ENCODE data around the gene SLC11A1.
A peak's percentile ranks its signal among the peaks of the same experiment; 100 is the strongest.

SLC11A1 gene

GRCh38 chr2:218406209-218406948 is 24.3 kb downstream of the SLC11A1 start (continued):
- TF ChIP-seq ZSCAN4 (tag by site-specific recombination; IDR thresholded peaks at IDR 0.05), result no peak
- TF ChIP-seq PRDM4 (tag by site-specific recombination; IDR thresholded peaks at IDR 0.05), result peak; percentile 80
- no peak for TF ChIP-seq GFI1B (tag by site-specific recombination; IDR thresholded peaks at IDR 0.05)
- TF ChIP-seq KLF8 (tag by site-specific recombination; IDR thresholded peaks at IDR 0.05), result peak; percentile 61; the same call in 1 of the 2 replicates
- TF ChIP-seq, protein P1, sequence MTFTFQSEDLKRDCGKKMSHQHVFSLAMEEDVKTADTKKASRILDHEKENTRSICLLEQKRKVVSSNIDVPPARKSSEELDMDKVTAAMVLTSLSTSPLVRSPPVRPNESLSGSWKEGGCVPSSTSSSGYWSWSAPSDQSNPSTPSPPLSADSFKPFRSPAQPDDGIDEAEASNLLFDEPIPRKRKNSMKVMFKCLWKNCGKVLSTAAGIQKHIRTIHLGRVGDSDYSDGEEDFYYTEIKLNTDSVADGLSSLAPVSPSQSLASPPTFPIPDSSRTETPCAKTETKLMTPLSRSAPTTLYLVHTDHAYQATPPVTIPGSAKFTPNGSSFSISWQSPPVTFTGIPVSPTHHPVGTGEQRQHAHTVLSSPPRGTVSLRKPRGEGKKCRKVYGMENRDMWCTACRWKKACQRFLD (tag by site-specific recombination; IDR thresholded peaks at IDR 0.05), result no peak
- no peak for TF ChIP-seq BCL11A (tag by site-specific recombination; IDR thresholded peaks at IDR 0.05; ENCODE audit: low read depth)
- TF ChIP-seq ZNF416 (tag by site-specific recombination; IDR thresholded peaks at IDR 0.05), result no peak
- TF ChIP-seq, protein P2, sequence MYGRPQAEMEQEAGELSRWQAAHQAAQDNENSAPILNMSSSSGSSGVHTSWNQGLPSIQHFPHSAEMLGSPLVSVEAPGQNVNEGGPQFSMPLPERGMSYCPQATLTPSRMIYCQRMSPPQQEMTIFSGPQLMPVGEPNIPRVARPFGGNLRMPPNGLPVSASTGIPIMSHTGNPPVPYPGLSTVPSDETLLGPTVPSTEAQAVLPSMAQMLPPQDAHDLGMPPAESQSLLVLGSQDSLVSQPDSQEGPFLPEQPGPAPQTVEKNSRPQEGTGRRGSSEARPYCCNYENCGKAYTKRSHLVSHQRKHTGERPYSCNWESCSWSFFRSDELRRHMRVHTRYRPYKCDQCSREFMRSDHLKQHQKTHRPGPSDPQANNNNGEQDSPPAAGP (tag by site-specific recombination; IDR thresholded peaks at IDR 0.05), result 0 out of 2 replicates have a peak, but pooled peaks have one; percentile 22
- no peak for TF ChIP-seq ZNF266 (tag by site-specific recombination; IDR thresholded peaks at IDR 0.05; ENCODE audit: low read depth)
- 0 out of 2 replicates have a peak, but pooled peaks have one; percentile 27 for TF ChIP-seq WT1 (tag by site-specific recombination; IDR thresholded peaks at IDR 0.05)
- peak; percentile 86 for TF ChIP-seq KLF9 (tag by site-specific recombination; IDR thresholded peaks at IDR 0.05; ENCODE audit: low read depth)
- no peak for TF ChIP-seq SCRT1 (tag by site-specific recombination; IDR thresholded peaks at IDR 0.05; ENCODE audit: borderline replicate concordance)
- peak; percentile 32; the same call in 1 of the 2 replicates for TF ChIP-seq YY1 (tag by site-specific recombination; IDR thresholded peaks at IDR 0.05)
- 0 out of 2 replicates have a peak, but pooled peaks have one; percentile 29 for TF ChIP-seq ZNF2 (tag by site-specific recombination; IDR thresholded peaks at IDR 0.05)
- peak; percentile 83; the same call in 1 of the 2 replicates for TF ChIP-seq IKZF3 (tag by site-specific recombination; IDR thresholded peaks at IDR 0.05)
- TF ChIP-seq ZNF558 (tag by site-specific recombination; IDR thresholded peaks at IDR 0.05), result no peak
- no peak for TF ChIP-seq ZNF768 (tag by site-specific recombination; IDR thresholded peaks at IDR 0.05)
- TF ChIP-seq KLF16 (tag by site-specific recombination; IDR thresholded peaks at IDR 0.05), result no peak

DNA sequence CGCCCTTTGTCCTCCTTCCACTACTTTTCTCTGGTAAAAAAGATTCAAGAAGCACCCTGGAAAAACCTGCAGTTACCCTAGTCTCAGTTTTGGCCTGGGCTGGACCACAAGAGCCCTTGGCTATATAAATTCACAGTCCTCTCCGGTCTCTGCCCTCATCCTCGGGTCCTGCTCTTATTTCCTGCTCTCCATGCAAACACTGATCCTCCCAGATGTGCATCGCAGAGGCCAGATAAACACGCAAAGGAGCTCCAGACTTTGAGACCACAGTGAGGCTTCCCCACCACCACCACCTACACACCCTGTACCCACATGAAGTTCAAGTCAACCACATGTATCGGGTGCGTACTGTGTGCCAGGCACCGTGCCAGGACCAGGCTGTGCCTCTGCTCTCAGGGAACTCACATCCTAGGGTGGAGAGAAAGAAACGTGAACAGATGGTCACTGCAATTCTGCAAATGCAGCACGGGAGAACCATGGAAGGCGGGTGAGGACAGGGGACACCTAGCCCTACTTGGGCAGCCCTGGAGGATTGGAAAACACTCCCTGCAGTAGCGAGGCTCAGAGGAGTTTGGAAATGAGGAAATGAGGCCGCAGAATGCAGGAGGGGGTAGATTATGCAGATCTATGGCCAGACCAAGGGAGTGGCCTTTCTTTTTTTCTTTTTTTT is 25.0 kb downstream of the SLC11A1 start:
- Histone ChIP-seq H3K27ac (ENCODE audit: extremely low read depth, low read depth, low read length) (peak overlapping the region; percentile 58), H3K9me3 (ENCODE audit: control insufficient read depth, insufficient read depth, low read depth, low read length) (no peaks in the 10 kb centered on the region), H3K4me1 (ENCODE audit: control insufficient read depth, insufficient read depth, low read length) (peaks cover 7% of the 10 kb centered on the region; the same call in 1 of the 2 replicates), H3K4me3 (ENCODE audit: low read depth, low read length) (peak overlapping the region; percentile 38), H3K36me3 (ENCODE audit: control insufficient read depth in 2 of 2, insufficient read depth in 1 of 2, low read length in 2 of 2) (peaks cover 0 to 33% of the 10 kb centered on the region in 2 experiments; a peak in 1 of 3 replicates)
- ChIA-PET POLR2A (interaction anchor here (0.8 to 1.6 kb wide), 2 partner anchors 13 to 252 kb away, joined by 3 to 7 read pairs; partner anchors contain the start of genes BCS1L and ZNF142), CTCF (interaction anchor here (0.5 to 1.3 kb wide), 5 partner anchors 10 to 445 kb away, joined by 3 to 5 read pairs (median 4); no protein-coding TSS in a partner anchor)
- TF ChIP-seq ZNF791 (tag by site-specific recombination; IDR thresholded peaks at IDR 0.05), result no peak
- TF ChIP-seq ZNF133 (tag by site-specific recombination; IDR thresholded peaks at IDR 0.05), result no peak
- 0 out of 2 replicates have a peak, but pooled peaks have one; percentile 0 for TF ChIP-seq ZBTB48 (tag by site-specific recombination; IDR thresholded peaks at IDR 0.05)
- TF ChIP-seq REPIN1 (tag by site-specific recombination; IDR thresholded peaks at IDR 0.05; ENCODE audit: low read depth), result no peak
- TF ChIP-seq ZNF266 (tag by site-specific recombination; IDR thresholded peaks at IDR 0.05; ENCODE audit: low read depth), result no peak
- TF ChIP-seq ZNF426 (tag by site-specific recombination; IDR thresholded peaks at IDR 0.05), result no peak
- no peak for TF ChIP-seq ZNF707 (tag by site-specific recombination; IDR thresholded peaks at IDR 0.05)
- TF ChIP-seq ZNF658 (tag by site-specific recombination; IDR thresholded peaks at IDR 0.05), result no peak
- TF ChIP-seq ZNF501 (tag by site-specific recombination; IDR thresholded peaks at IDR 0.05), result 0 out of 2 replicates have a peak, but pooled peaks have one; percentile 15
- no peak for TF ChIP-seq ZNF701 (tag by site-specific recombination; IDR thresholded peaks at IDR 0.05)
- no peak for TF ChIP-seq MYNN (tag by site-specific recombination; IDR thresholded peaks at IDR 0.05; ENCODE audit: borderline replicate concordance)
- TF ChIP-seq ZNF362 (tag by site-specific recombination; IDR thresholded peaks at IDR 0.05), result peak; percentile 41; the same call in 1 of the 2 replicates
